ENCODE measurements around the gene PHC1. TPM values are rescaled to one million over a fixed set of nuclear protein-coding genes. Genes with fewer than 3 reads are reported as not detected.
A peak's percentile ranks its signal among the peaks of the same experiment; 100 is the strongest.

PHC1 gene
- total and polyA plus RNA-seq, 7 experiments from 2014 or later: 15.4 to 55.0 (median 36.8) TPM

- Histone ChIP-seq H3K4me1 (ENCODE audit: control insufficient read depth in 2 of 2, insufficient read depth in 2 of 2, low read length in 2 of 2) (peaks cover 80 to 94% of the 10 kb centered on the region in 2 donors), H3K27ac (ENCODE audit: low read depth, low read length) (peak overlapping the region; percentile 53), H3K4me3 (ENCODE audit: low read length) (no peak overlapping the region), H3K27me3 (ENCODE audit: control insufficient read depth in 2 of 2, insufficient read depth in 2 of 2, low read length in 2 of 2) (no peaks in the 10 kb centered on the region), H3K36me3 (ENCODE audit: control insufficient read depth in 2 of 3, insufficient read depth in 3 of 3, low read length in 3 of 3) (no peaks in the 10 kb centered on the region), H3K9me3 (ENCODE audit: control insufficient read depth in 2 of 3, low read length in 3 of 3) (peaks cover 0 to 4% (median 0%) of the 10 kb centered on the region in 3 experiments)
- intact Hi-C loops (cut with micrococcal nuclease): no loop called here
- Mint-ChIP-seq H3K27me3 (no peaks in the 10 kb centered on the region), H3K4me3 (peak overlapping the region in 7 of 10 donors; percentile 1 to 73 (median 58)), H3K9me3 (peaks cover 0 to 7% (median 5%) of the 10 kb centered on the region in 11 donors), H3K4me1 (peaks cover 33 to 98% (median 79%) of the 10 kb centered on the region in 7 donors), H3K27ac (peak overlapping the region in 8 of 9 donors; percentile 82 to 99 (median 94)), H3K36me3 (peaks cover 0 to 35% (median 10%) of the 10 kb centered on the region in 5 donors)
- ChIA-PET POLR2A (interaction anchor here (8.9 kb wide), 1 partner anchor 70 kb away, joined by 148 read pairs; no protein-coding TSS in a partner anchor), CTCF (interaction anchor here (0.6 to 15.2 kb wide), 2 partner anchors 75 to 317 kb away, joined by 3 to 287 read pairs; no protein-coding TSS in a partner anchor)
- no peak for DNase-seq
- no peak for ATAC-seq
Measured at GRCh38 chr12:8956772-8957171, 42.5 kb downstream of the PHC1 start.

GRCh38 chr12:8957561-8957960 is 43.3 kb downstream of the PHC1 start:
- POLR2A ChIA-PET: interaction anchor here (0.9 kb wide), 2 partner anchors 35 to 39 kb away, joined by 3 to 4 read pairs; no protein-coding TSS in a partner anchor
- H3K9me3 Mint-ChIP-seq: peaks cover 0 to 11% (median 6%) of the 10 kb centered on the region in 11 donors
- Histone ChIP-seq H3K36me3 (ENCODE audit: control insufficient read depth in 2 of 3, insufficient read depth in 3 of 3, low read length in 3 of 3) (no peaks in the 10 kb centered on the region), H3K27me3 (ENCODE audit: control insufficient read depth in 2 of 2, insufficient read depth in 2 of 2, low read length in 2 of 2) (no peaks in the 10 kb centered on the region), H3K4me3 (ENCODE audit: low read length) (no peak overlapping the region), H3K27ac (ENCODE audit: low read depth, low read length) (peak overlapping the region; percentile 18), H3K4me1 (ENCODE audit: control insufficient read depth in 2 of 2, insufficient read depth in 2 of 2, low read length in 2 of 2) (peaks cover 72 to 89% of the 10 kb centered on the region in 2 donors), H3K9me3 (ENCODE audit: control insufficient read depth in 2 of 3, low read length in 3 of 3) (peaks cover 0 to 4% (median 0%) of the 10 kb centered on the region in 3 experiments)
- H3K36me3 Mint-ChIP-seq: peaks cover 0 to 38% (median 13%) of the 10 kb centered on the region in 5 donors
- no peaks in the 10 kb centered on the region for H3K27me3 Mint-ChIP-seq
- intact Hi-C loops (cut with micrococcal nuclease): no loop called here
- peaks cover 26 to 98% (median 79%) of the 10 kb centered on the region in 7 donors for H3K4me1 Mint-ChIP-seq
- CTCF ChIA-PET: interaction anchor here (0.9 kb wide), 1 partner anchor 8 kb away, joined by 4 read pairs; the partner anchor contains the start of gene M6PR
- peak overlapping the region in 8 of 9 donors; percentile 82 to 99 (median 94) for H3K27ac Mint-ChIP-seq
- H3K4me3 Mint-ChIP-seq: peak overlapping the region in 8 of 10 donors; percentile 1 to 73 (median 36)
- DNase-seq: no peak
- ATAC-seq: no peak

DNA sequence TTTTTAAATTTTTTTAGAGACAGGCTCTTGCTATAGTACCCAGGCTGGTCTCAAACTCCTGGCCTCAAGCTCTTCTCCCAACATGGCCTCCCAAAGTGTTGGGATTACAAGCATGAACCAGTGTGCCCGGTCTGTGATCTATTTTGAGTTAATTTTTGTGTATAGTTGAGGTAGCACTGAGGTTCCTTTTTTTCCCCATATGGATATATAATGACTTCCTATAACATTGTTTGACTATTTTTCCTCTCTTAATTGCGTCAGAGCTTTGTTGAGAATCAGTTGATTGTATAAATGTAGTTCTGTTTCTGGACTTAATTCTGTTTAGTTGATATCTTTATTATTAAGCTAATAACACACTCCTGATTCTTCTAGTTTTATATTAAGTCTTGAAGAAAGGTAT is 43.8 kb downstream of the PHC1 start:
- Mint-ChIP-seq H3K4me3 (peak overlapping the region in 3 of 10 donors; percentile 23 to 68 (median 42)), H3K27ac (peak overlapping the region in 8 of 9 donors; percentile 62 to 99 (median 92)), H3K27me3 (no peaks in the 10 kb centered on the region), H3K9me3 (peaks cover 0 to 6% (median 2%) of the 10 kb centered on the region in 11 donors), H3K36me3 (peaks cover 0 to 34% (median 10%) of the 10 kb centered on the region in 5 donors), H3K4me1 (peaks cover 21 to 98% (median 79%) of the 10 kb centered on the region in 7 donors)
- ChIA-PET POLR2A (interaction anchor here (0.6 to 0.9 kb wide), 3 partner anchors 34 to 60 kb away, joined by 3 to 4 read pairs (median 3); no protein-coding TSS in a partner anchor), CTCF (interaction anchor here (0.6 to 1.0 kb wide), 3 partner anchors 8 to 793 kb away, joined by 3 to 4 read pairs (median 3); partner anchors contain the start of gene M6PR)
- H3K36me3 ChIP-seq (ENCODE audit: control insufficient read depth in 2 of 3, insufficient read depth in 3 of 3, low read length in 3 of 3): no peaks in the 10 kb centered on the region
- H3K4me3 ChIP-seq (ENCODE audit: low read length): no peak overlapping the region
- no peak for DNase-seq
- intact Hi-C loops (cut with micrococcal nuclease): no loop called here
- no peak for ATAC-seq
- no peaks in the 10 kb centered on the region for H3K27me3 ChIP-seq (ENCODE audit: control insufficient read depth in 2 of 2, insufficient read depth in 2 of 2, low read length in 2 of 2)
- H3K9me3 ChIP-seq (ENCODE audit: control insufficient read depth in 2 of 3, low read length in 3 of 3): peaks cover 0 to 4% (median 0%) of the 10 kb centered on the region in 3 experiments
- peak overlapping the region; percentile 18 for H3K27ac ChIP-seq (ENCODE audit: low read depth, low read length)
- H3K4me1 ChIP-seq (ENCODE audit: control insufficient read depth in 2 of 2, insufficient read depth in 2 of 2, low read length in 2 of 2): peaks cover 67 to 87% of the 10 kb centered on the region in 2 donors

- Mint-ChIP-seq H3K27ac (peak overlapping the region in 8 of 9 donors; percentile 69 to 99 (median 94)), H3K4me3 (peak overlapping the region in 9 of 10 donors; percentile 54 to 84 (median 69)), H3K27me3 (peaks cover 0 to 5% (median 0%) of the 10 kb centered on the region in 5 donors), H3K36me3 (peaks cover 7 to 30% (median 16%) of the 10 kb centered on the region in 5 donors), H3K9me3 (peaks cover 0 to 17% (median 8%) of the 10 kb centered on the region in 11 donors), H3K4me1 (peaks cover 6 to 93% (median 75%) of the 10 kb centered on the region in 7 donors)
- CTCF ChIA-PET: interaction anchor here (0.6 to 2.5 kb wide), 9 partner anchors 9 to 802 kb away, joined by 3 to 10 read pairs (median 4); no protein-coding TSS in a partner anchor
- Histone ChIP-seq H3K36me3 (ENCODE audit: control insufficient read depth in 2 of 3, insufficient read depth in 3 of 3, low read length in 3 of 3) (no peaks in the 10 kb centered on the region), H3K27ac (ENCODE audit: low read depth, low read length) (peak overlapping the region; percentile 52), H3K4me1 (ENCODE audit: control insufficient read depth in 2 of 2, insufficient read depth in 2 of 2, low read length in 2 of 2) (peaks cover 46 to 69% of the 10 kb centered on the region in 2 donors), H3K4me3 (ENCODE audit: low read length) (peak overlapping the region; percentile 12), H3K9me3 (ENCODE audit: control insufficient read depth in 2 of 3, low read length in 3 of 3) (peaks cover 0 to 4% (median 0%) of the 10 kb centered on the region in 3 experiments), H3K27me3 (ENCODE audit: control insufficient read depth in 2 of 2, insufficient read depth in 2 of 2, low read length in 2 of 2) (no peaks in the 10 kb centered on the region)
- intact Hi-C loops (cut with micrococcal nuclease): loop anchor here in 1 of 2 donors (1.0 to 2.0 kb wide), 3 partner anchors 9 to 17 kb away; no protein-coding TSS in a partner anchor
- POLR2A ChIA-PET: interaction anchor here (0.5 to 1.8 kb wide), 12 partner anchors 9 to 311 kb away, joined by 3 to 9 read pairs (median 4); partner anchors contain the start of gene M6PR
- DNase-seq: peak in 7 of 9 donors; percentile 42 to 68 (median 57)
- peak; percentile 94 for ATAC-seq
Measured at GRCh38 chr12:8960176-8960575, 45.9 kb downstream of the PHC1 start.

GRCh38 chr12:8968761-8969160 is 54.5 kb downstream of the PHC1 start:
- POLR2A ChIA-PET: interaction anchor here (0.6 to 0.9 kb wide), 2 partner anchors 10 to 16 kb away, joined by 3 read pairs; no protein-coding TSS in a partner anchor
- ATAC-seq: no peak
- Histone ChIP-seq H3K36me3 (ENCODE audit: control insufficient read depth in 2 of 3, insufficient read depth in 3 of 3, low read length in 3 of 3) (no peaks in the 10 kb centered on the region), H3K9me3 (ENCODE audit: control insufficient read depth in 2 of 3, low read length in 3 of 3) (peaks cover 0 to 10% (median 8%) of the 10 kb centered on the region in 3 experiments), H3K27me3 (ENCODE audit: control insufficient read depth in 2 of 2, insufficient read depth in 2 of 2, low read length in 2 of 2) (no peaks in the 10 kb centered on the region), H3K27ac (ENCODE audit: low read depth, low read length) (no peak overlapping the region), H3K4me1 (ENCODE audit: control insufficient read depth in 2 of 2, insufficient read depth in 2 of 2, low read length in 2 of 2) (no peaks in the 10 kb centered on the region), H3K4me3 (ENCODE audit: low read length) (no peak overlapping the region)
- Mint-ChIP-seq H3K4me1 (peaks cover 0 to 36% (median 25%) of the 10 kb centered on the region in 7 donors), H3K4me3 (no peak overlapping the region), H3K9me3 (peaks cover 0 to 47% (median 25%) of the 10 kb centered on the region in 11 donors), H3K27ac (no peak overlapping the region), H3K36me3 (peaks cover 14 to 31% (median 17%) of the 10 kb centered on the region in 5 donors), H3K27me3 (peaks cover 0 to 5% (median 0%) of the 10 kb centered on the region in 5 donors)
- CTCF ChIA-PET: no interaction called here
- intact Hi-C loops (cut with micrococcal nuclease): no loop called here
- no peak for DNase-seq

GRCh38 chr12:8969861-8970411 is 55.6 kb downstream of the PHC1 start:
- Histone ChIP-seq H3K27me3 (ENCODE audit: control insufficient read depth in 2 of 2, insufficient read depth in 2 of 2, low read length in 2 of 2) (no peaks in the 10 kb centered on the region), H3K4me1 (ENCODE audit: control insufficient read depth in 2 of 2, insufficient read depth in 2 of 2, low read length in 2 of 2) (no peaks in the 10 kb centered on the region), H3K4me3 (ENCODE audit: low read length) (no peak overlapping the region), H3K27ac (ENCODE audit: low read depth, low read length) (no peak overlapping the region), H3K36me3 (ENCODE audit: control insufficient read depth in 2 of 3, insufficient read depth in 3 of 3, low read length in 3 of 3) (no peaks in the 10 kb centered on the region), H3K9me3 (ENCODE audit: control insufficient read depth in 2 of 3, low read length in 3 of 3) (peaks cover 0 to 10% (median 8%) of the 10 kb centered on the region in 3 experiments)
- intact Hi-C loops (cut with micrococcal nuclease): loop anchor here in 1 of 2 donors (1.0 kb wide), 1 partner anchor 10 kb away; no protein-coding TSS in a partner anchor
- ATAC-seq (no peak), DNase-seq (no peak)
- ChIA-PET CTCF (interaction anchor here (0.7 kb wide), 1 partner anchor 10 kb away, joined by 4 read pairs; no protein-coding TSS in a partner anchor), POLR2A (no interaction called here)
- H3K4me3 Mint-ChIP-seq: peak overlapping the region in 2 of 10 donors; percentile 12 to 13
- peaks cover 0 to 49% (median 21%) of the 10 kb centered on the region in 11 donors for H3K9me3 Mint-ChIP-seq
- peaks cover 0 to 26% (median 15%) of the 10 kb centered on the region in 7 donors for H3K4me1 Mint-ChIP-seq
- H3K27me3 Mint-ChIP-seq: no peaks in the 10 kb centered on the region
- peak overlapping the region in 7 of 9 donors; percentile 5 to 80 (median 66) for H3K27ac Mint-ChIP-seq
- H3K36me3 Mint-ChIP-seq: peaks cover 9 to 26% (median 13%) of the 10 kb centered on the region in 5 donors

Measured in naive thymus-derived CD4-positive, alpha-beta T cell (primary cell).